H1 (cell line): ENCODE measurements around the gene ANGPTL8. TPM values are rescaled to one million over a fixed set of nuclear protein-coding genes. Genes with fewer than 3 reads are reported as not detected.

Experiments used
- CTCF ChIA-PET: fragments of 300-600 bp; sonication (Branson Sonifier 250); formaldehyde crosslinking; loops from one replicate; lab custom pipeline; 2021; ENCODE audit not compliant: partially characterized antibody; lab: Charles Lee
- POLR2A ChIA-PET: fragments of 300-600 bp; sonication (Branson Sonifier 250); formaldehyde crosslinking; loops from one replicate; lab custom pipeline; 2021; ENCODE audit warnings: inconsistent platforms; ENCODE audit not compliant: partially characterized antibody; lab: Charles Lee
- DNase-seq, 2 experiments: peaks; one replicate each; pipeline versions ENCODE4 v3.0.0 to v3.0.0-alpha.2; 2010 to 2022; ENCODE audit warnings: low spot score in 2 of 2, low read depth in 1 of 2, mixed read lengths in 1 of 2
- FAIRE-seq: peaks from 2 replicates; lab custom pipeline; 2011; peaks lifted over from hg19 to GRCh38; lab: Jason Lieb, UNC
- H2AFZ ChIP-seq: 2 replicates; pipeline ENCODE4 v1.8.1; 2012; ENCODE audit warnings: low read length, inconsistent platforms
- H2AK5ac ChIP-seq: 2 replicates; pipeline ENCODE4 v1.6.1; 2013; ENCODE audit warnings: low read depth, low read length
- H2BK120ac ChIP-seq: replicated peaks from 2 replicates; pipeline ENCODE3; 2013; ENCODE audit warnings: low read depth, low read length, inconsistent platforms
- H2BK12ac ChIP-seq: 2 replicates; pipeline ENCODE4 v1.6.1; 2013; ENCODE audit warnings: low read depth, low read length
- H2BK15ac ChIP-seq: 2 replicates; pipeline ENCODE4 v1.6.1; 2013; ENCODE audit warnings: low read length
- H2BK20ac ChIP-seq: 2 replicates; pipeline ENCODE4 v1.6.1; 2013; ENCODE audit warnings: low read length
- H2BK5ac ChIP-seq: 2 replicates; pipeline ENCODE4 v1.6.1; 2013; ENCODE audit warnings: low read depth, low read length
- H3K14ac ChIP-seq: 2 replicates; pipeline ENCODE4 v1.6.1; 2013; ENCODE audit warnings: inconsistent platforms; ENCODE audit not compliant: insufficient read length
- H3K18ac ChIP-seq: 2 replicates; pipeline ENCODE4 v1.6.1; 2013; ENCODE audit warnings: low read length; ENCODE audit errors: extremely low read depth
- H3K23ac ChIP-seq: 2 replicates; pipeline ENCODE4 v1.6.1; 2013; ENCODE audit warnings: inconsistent platforms; ENCODE audit not compliant: insufficient read length
- H3K23me2 ChIP-seq: 2 replicates; pipeline ENCODE4 v1.6.1; 2013; ENCODE audit warnings: low read depth, low read length
- H3K27ac ChIP-seq: 2 replicates; pipeline ENCODE4 v1.6.1; 2011; ENCODE audit warnings: low read depth, low read length, inconsistent platforms
- H3K27me3 ChIP-seq, 4 experiments: replicated peaks in 1 of 4; 1 replicate in 1 of 4; 2 replicates in 3 of 4; pipeline versions ENCODE4 v1.6.1 to v1.8.1; 2011 to 2013; ENCODE audit warnings: low read length in 3 of 4, mild to moderate bottlenecking in 3 of 4, inconsistent platforms in 2 of 4, mixed read lengths in 2 of 4, moderate library complexity in 1 of 4; ENCODE audit not compliant: control insufficient read depth in 3 of 4, insufficient read depth in 3 of 4; ENCODE audit errors: extremely low read depth in 1 of 4
- H3K36me3 ChIP-seq, 4 experiments: 2 replicates each; pipeline versions ENCODE4 v1.6.1 to v1.8.1; 2011 to 2013; ENCODE audit warnings: mild to moderate bottlenecking in 4 of 4, low read length in 3 of 4, moderate library complexity in 2 of 4, control low read depth in 1 of 4, inconsistent platforms in 1 of 4; ENCODE audit not compliant: insufficient read depth in 4 of 4, control insufficient read depth in 2 of 4
- H3K4ac ChIP-seq: replicated peaks from 2 replicates; pipeline ENCODE3; 2013; ENCODE audit warnings: low read length, low read depth, mixed read lengths, inconsistent platforms; ENCODE audit not compliant: insufficient read length
- H3K4me1 ChIP-seq, 4 experiments: replicated peaks in 1 of 4; 1 replicate in 1 of 4; 2 replicates in 3 of 4; pipeline versions ENCODE4 v1.6.1 to v1.8.1; 2011 to 2013; ENCODE audit warnings: low read length in 3 of 4, inconsistent platforms in 2 of 4, mixed read lengths in 1 of 4; ENCODE audit not compliant: insufficient read depth in 4 of 4, control insufficient read depth in 3 of 4
- H3K4me2 ChIP-seq, 2 experiments: 2 replicates each; pipeline versions ENCODE4 v1.6.1 to v1.8.1; 2011 to 2013; ENCODE audit warnings: low read depth in 2 of 2, low read length in 2 of 2, control low read depth in 1 of 2, inconsistent platforms in 1 of 2, mild to moderate bottlenecking in 1 of 2; ENCODE audit not compliant: insufficient read depth in 1 of 2
- H3K4me3 ChIP-seq, 4 experiments: fragments of 200-600, 300-600 bp in 1 of 4; sonication (generic), shearing (Covaris generic), sonication (Bioruptor Twin) in 1 of 4; 2 replicates each; pipeline versions ENCODE4 v1.5.1 to v1.8.1; 2011 to 2016; ENCODE audit warnings: low read length in 4 of 4, low read depth in 3 of 4, control low read depth in 2 of 4, inconsistent platforms in 2 of 4, mild to moderate bottlenecking in 2 of 4, mixed read lengths in 1 of 4, moderate library complexity in 1 of 4; ENCODE audit not compliant: insufficient read depth in 2 of 4; ENCODE audit errors: extremely low read depth in 1 of 4
- H3K56ac ChIP-seq: replicated peaks from 2 replicates; pipeline ENCODE3; 2013; ENCODE audit warnings: low read depth, mild to moderate bottlenecking, mixed read lengths, low read length, inconsistent platforms; ENCODE audit not compliant: insufficient read length
- H3K79me1 ChIP-seq: 2 replicates; pipeline ENCODE4 v1.6.1; 2013; ENCODE audit warnings: low read depth, low read length, control low read depth
- H3K79me2 ChIP-seq, 2 experiments: 2 replicates each; pipeline versions ENCODE4 v1.6.1 to v1.8.1; 2012 to 2013; ENCODE audit warnings: low read length in 2 of 2, mild to moderate bottlenecking in 2 of 2, inconsistent platforms in 1 of 2; ENCODE audit not compliant: insufficient read depth in 2 of 2, control insufficient read depth in 1 of 2
- H3K9ac ChIP-seq, 4 experiments: replicated peaks in 1 of 4; 1 replicate in 1 of 4; 2 replicates in 3 of 4; pipeline versions ENCODE4 v1.6.1 to v1.8.1; 2011 to 2013; ENCODE audit warnings: low read depth in 3 of 4, low read length in 3 of 4, control low read depth in 2 of 4, mild to moderate bottlenecking in 2 of 4, moderate library complexity in 2 of 4, inconsistent platforms in 1 of 4; ENCODE audit errors: extremely low read depth in 1 of 4
- H3K9me3 ChIP-seq, 2 experiments: 2 replicates each; pipeline versions ENCODE4 v1.6.1 to v1.8.1; 2012 to 2013; ENCODE audit warnings: mild to moderate bottlenecking in 2 of 2, moderate library complexity in 2 of 2, control low read depth in 1 of 2, inconsistent platforms in 1 of 2, low read depth in 1 of 2, low read length in 1 of 2, mixed read lengths in 1 of 2; ENCODE audit not compliant: insufficient read depth in 2 of 2
- H4K20me1 ChIP-seq, 2 experiments: replicated peaks in 1 of 2; 2 replicates each; pipeline versions ENCODE3 to v1.8.1; 2011 to 2013; ENCODE audit warnings: inconsistent platforms in 2 of 2, low read length in 2 of 2, mild to moderate bottlenecking in 1 of 2; ENCODE audit not compliant: insufficient read depth in 2 of 2, control insufficient read depth in 1 of 2
- H4K5ac ChIP-seq: 2 replicates; pipeline ENCODE4 v1.6.1; 2013; ENCODE audit warnings: low read length, low read depth, mixed read lengths, inconsistent platforms; ENCODE audit not compliant: insufficient read length
- H4K8ac ChIP-seq: 2 replicates; pipeline ENCODE4 v1.8.0; 2013; ENCODE audit warnings: mild to moderate bottlenecking, moderate library complexity, low read length, inconsistent platforms; ENCODE audit not compliant: insufficient read depth; ENCODE audit errors: extremely low read depth
- H4K91ac ChIP-seq: replicated peaks from 2 replicates; pipeline ENCODE3; 2013; ENCODE audit warnings: low read length, mixed read lengths, inconsistent platforms; ENCODE audit not compliant: insufficient read length
- CBX5 ChIP-seq: fragments of 300-800, 300-1000 bp; sonication (generic); IDR thresholded peaks from 2 replicates; pipeline ENCODE4 v1.7.1; 2016; ENCODE audit warnings: antibody characterized with exemption, low read length, low read depth
- CTBP2 ChIP-seq: IDR thresholded peaks from 2 replicates; pipeline ENCODE4 v1.7.0; 2011; ENCODE audit warnings: borderline replicate concordance, mild to moderate bottlenecking, moderate library complexity, mixed read lengths, low read length; ENCODE audit not compliant: insufficient read depth, insufficient read length
- EZH2 ChIP-seq: fragments of 200-600 bp; sonication (generic); IDR thresholded peaks from 2 replicates; pipeline ENCODE4 v1.7.1; 2012; ENCODE audit warnings: low read depth, mild to moderate bottlenecking, moderate library complexity, low read length, inconsistent platforms; ENCODE audit not compliant: severe bottlenecking
- GTF2F1 ChIP-seq: IDR thresholded peaks from 2 replicates; pipeline ENCODE4 v1.6.1; 2012; ENCODE audit warnings: low read depth, low read length, improper control_type of control experiment, borderline replicate concordance
- HDAC2 ChIP-seq, 2 experiments: fragments of 300-600 bp in 1 of 2; sonication (generic) in 1 of 2; IDR thresholded peaks; 2 replicates each; pipeline ENCODE4 v1.6.1; 2011 to 2012; ENCODE audit warnings: low read depth in 2 of 2, low read length in 2 of 2, mild to moderate bottlenecking in 2 of 2, moderate library complexity in 2 of 2, borderline replicate concordance in 1 of 2, inconsistent platforms in 1 of 2
- KDM5A ChIP-seq: fragments of 200-600 bp; IDR thresholded peaks from 2 replicates; pipeline ENCODE4 v1.7.1; 2012; ENCODE audit warnings: mild to moderate bottlenecking, low read length, inconsistent platforms, mixed read lengths
- RAD21 ChIP-seq, 2 experiments: IDR thresholded peaks in 1 of 2; conservative IDR thresholded peaks in 1 of 2; 2 replicates each; pipeline ENCODE4 v1.6.1; 2011; ENCODE audit warnings: low read depth in 2 of 2, low read length in 2 of 2, improper control_type of control experiment in 1 of 2, inconsistent platforms in 1 of 2, mild to moderate bottlenecking in 1 of 2, moderate library complexity in 1 of 2
- SIX5 ChIP-seq: IDR thresholded peaks from 2 replicates; pipeline ENCODE4 v1.6.1; 2011; ENCODE audit warnings: mild to moderate bottlenecking, low read depth, low read length
- USF2 ChIP-seq: IDR thresholded peaks from 2 replicates; pipeline ENCODE4 v1.6.1; 2011; ENCODE audit warnings: low read length, improper control_type of control experiment
- WGBS, 2 experiments: shearing (Covaris generic) in 1 of 2; methylation state at CpG; one replicate each; pipeline versions ENCODE4 v1.1.6 to v1.1.7; 2013 to 2015; ENCODE audit warnings: low lambda C conversion rate in 2 of 2, mixed read lengths in 2 of 2, inconsistent platforms in 1 of 2, low coverage in 1 of 2, missing lambda C conversion rate in 1 of 2; ENCODE audit not compliant: insufficient replicate concordance in 2 of 2, insufficient coverage in 1 of 2, insufficient read length in 1 of 2; ENCODE audit errors: extremely low coverage in 1 of 2, missing lambda C conversion rate in 1 of 2; 5-methylcytosine and 5-hydroxymethylcytosine counted together
- polyA plus RNA-seq, 7 experiments: library from polyadenylated mRNA; depleted of rRNA in 3 of 7; stranded (reverse) in 5 of 7; unstranded in 2 of 7; fragments of >200 nt in 5 of 7; fragments of 200-250 nt in 2 of 7; gene quantifications; 1 replicate in 5 of 7; 2 replicates in 1 of 7; 4 replicates in 1 of 7; pipeline versions ENCODE4 v1.2.1 to v1.2.3, GENCODE V29; 2011 to 2013; ENCODE audit warnings: missing spikeins in 2 of 7, mixed read lengths in 2 of 7
- total RNA-seq: library from RNA; stranded (reverse); fragmentation: NEBNext Ultra II Directional; extraction: Animal tissue kit (Norgen Biotek cat#: 25700); gene quantifications from 2 replicates; pipeline ENCODE4 v1.2.1, GENCODE V29; 2021

ANGPTL8 gene
- total and polyA plus RNA-seq, 2 of the 8 experiments (the other 6 are each of a cell fraction or from before 2014, with no cell fraction given): not detected

- H4K20me1 ChIP-seq: peaks cover 0 to 3% of the 10 kb centered on the region in 2 experiments
- no peaks in the 10 kb centered on the region; the same call in 1 of the 2 replicates for H3K23me2 ChIP-seq
- no peak overlapping the region for H4K5ac ChIP-seq
- peaks cover 2 to 9% (median 6%) of the 10 kb centered on the region in 4 experiments; a peak in 6 of 8 replicates for H3K36me3 ChIP-seq
- no peak overlapping the region for H3K4me3 ChIP-seq
- no peaks in the 10 kb centered on the region for H3K4me1 ChIP-seq
- no peak overlapping the region for H3K14ac ChIP-seq
- H4K91ac ChIP-seq: no peak overlapping the region
- DNase-seq: no peak
- H3K79me2 ChIP-seq: no peaks in the 10 kb centered on the region
- FAIRE-seq: no peak
- H2BK120ac ChIP-seq: no peak overlapping the region
- no peak overlapping the region for H3K56ac ChIP-seq
- no peak overlapping the region for H2BK12ac ChIP-seq
- no peak overlapping the region for H2BK5ac ChIP-seq
- no peak overlapping the region for H2BK20ac ChIP-seq
- no peak overlapping the region for H2AK5ac ChIP-seq
- H3K18ac ChIP-seq: no peak overlapping the region
- no peak overlapping the region for H3K4me2 ChIP-seq
- H3K9me3 ChIP-seq: no peaks in the 10 kb centered on the region
- H3K9ac ChIP-seq: no peak overlapping the region
- no peaks in the 10 kb centered on the region for H3K79me1 ChIP-seq
- ChIA-PET CTCF (interaction anchor here (3.5 kb wide), 1 partner anchor 71 kb away, joined by 16 read pairs; no protein-coding TSS in a partner anchor), POLR2A (interaction anchor here (0.6 to 0.8 kb wide), 2 partner anchors 11 to 16 kb away, joined by 3 to 5 read pairs; no protein-coding TSS in a partner anchor)
- H3K23ac ChIP-seq: no peak overlapping the region
- no peak overlapping the region for H2AFZ ChIP-seq
- 88% methylated on average over 30 of the region's 38 CpGs; no CpG with 5 or more reads in 1 of the 2 experiments for WGBS, 2 experiments
- H3K27ac ChIP-seq: no peak overlapping the region
- no peaks in the 10 kb centered on the region for H3K27me3 ChIP-seq
- H4K8ac ChIP-seq: no peak overlapping the region
- H2BK15ac ChIP-seq: no peak overlapping the region
- H3K4ac ChIP-seq: no peak overlapping the region
- TF ChIP-seq EZH2: no peak
- TF ChIP-seq CTBP2: no peak
- no peak for TF ChIP-seq USF2
- no peak for TF ChIP-seq GTF2F1
- no peak for TF ChIP-seq KDM5A
- no peak for TF ChIP-seq RAD21 (IDR thresholded peaks at IDR 0.05 in 1 of 2, conservative IDR thresholded peaks at IDR 0.05 in 1 of 2; ENCODE audit: low read depth in 2 of 2, low read length in 2 of 2)
- TF ChIP-seq SIX5: no peak
- no peak for TF ChIP-seq CBX5
- no peak for TF ChIP-seq HDAC2 (IDR thresholded peaks at IDR 0.05; ENCODE audit: borderline replicate concordance in 1 of 2, low read depth in 2 of 2, low read length in 2 of 2)
Observed at GRCh38 chr19:11208561-11209471, 30.6 kb upstream of the ANGPTL8 start.
